Stimulated activated CD4-positive, alpha-beta T cell treated with anti-CD3 and anti-CD28 coated beads, Interleukin-2, amount 100 ng/mL, for 24 hours (primary cell): ENCODE measurements around the gene DNHD1.

ENCODE experiments used
- DNase-seq, 2 donors: peaks; one replicate each; pipeline ENCODE4 v3.0.0-alpha.2; 2020

The DNHD1 gene

DNA sequence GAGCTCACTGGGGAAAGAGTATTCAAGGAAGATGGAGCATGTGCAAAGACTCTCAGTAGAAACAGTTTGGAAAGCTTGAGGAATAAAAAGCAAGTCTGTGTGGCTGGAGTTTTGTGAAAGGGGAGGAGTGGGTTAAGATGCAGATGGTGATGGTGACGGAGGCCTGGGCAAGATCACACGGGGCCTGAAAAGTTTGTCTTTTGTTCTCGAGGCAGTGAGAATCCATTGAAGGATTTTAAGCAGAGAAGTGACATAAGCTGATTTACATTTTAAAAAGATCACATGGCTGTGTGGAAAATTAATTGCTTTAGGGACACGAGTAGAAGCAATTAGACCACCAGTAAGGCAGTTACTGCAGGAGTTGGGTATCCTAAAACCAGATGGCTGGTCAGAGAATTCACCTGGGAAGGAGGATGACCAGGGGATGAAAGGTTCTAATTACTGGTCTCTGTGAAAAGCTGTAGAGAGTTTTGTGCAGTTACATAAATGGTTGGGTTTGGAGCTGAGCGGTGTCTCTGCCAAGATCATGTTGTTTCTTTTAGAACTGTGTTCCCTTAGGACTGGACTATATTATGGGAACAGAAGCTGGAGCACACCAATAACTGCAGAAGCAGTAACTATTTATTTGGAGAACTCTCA lies 99.3 kb downstream of the DNHD1 start:
- DNase-seq: no peak

DNA sequence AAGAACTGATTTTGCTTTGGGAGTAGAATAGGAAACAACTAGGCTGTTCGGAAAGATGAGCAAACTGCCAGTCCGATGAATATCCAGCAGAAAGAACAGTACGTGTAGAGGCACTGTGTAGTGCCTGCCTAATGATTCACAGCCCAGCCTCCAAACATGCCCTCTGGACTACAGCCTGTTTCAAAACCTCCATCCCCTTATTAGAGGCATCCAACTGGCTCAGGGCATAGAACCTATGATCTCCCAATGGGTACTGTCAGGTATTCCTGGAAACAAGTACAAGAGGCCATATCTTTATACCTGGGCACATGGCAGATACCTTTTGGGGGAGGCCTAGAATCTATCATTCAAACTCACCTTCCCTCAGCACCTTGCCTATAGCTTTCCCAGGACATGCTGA lies 101.5 kb downstream of the DNHD1 start:
- no peak for DNase-seq

DNA sequence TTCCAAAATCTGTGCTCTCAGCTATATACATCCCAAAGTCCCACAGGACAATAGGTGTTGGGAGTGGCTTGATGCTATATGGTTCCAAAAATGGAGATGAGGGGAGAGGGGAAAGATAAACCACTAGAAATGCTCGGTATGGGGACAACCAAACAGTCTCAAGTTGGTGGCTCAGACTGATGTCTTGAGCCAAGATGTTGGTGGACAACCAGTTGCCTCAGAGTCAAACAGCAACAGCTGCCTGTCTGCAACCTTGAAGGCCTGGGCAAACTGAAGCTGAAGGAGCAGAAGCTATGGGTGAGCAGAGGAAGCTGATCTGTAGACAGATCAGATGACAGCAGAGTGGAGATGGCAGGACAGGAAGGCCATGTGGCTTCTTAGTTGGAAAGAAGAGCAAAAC lies 102.4 kb downstream of the DNHD1 start:
- no peak for DNase-seq

DNA sequence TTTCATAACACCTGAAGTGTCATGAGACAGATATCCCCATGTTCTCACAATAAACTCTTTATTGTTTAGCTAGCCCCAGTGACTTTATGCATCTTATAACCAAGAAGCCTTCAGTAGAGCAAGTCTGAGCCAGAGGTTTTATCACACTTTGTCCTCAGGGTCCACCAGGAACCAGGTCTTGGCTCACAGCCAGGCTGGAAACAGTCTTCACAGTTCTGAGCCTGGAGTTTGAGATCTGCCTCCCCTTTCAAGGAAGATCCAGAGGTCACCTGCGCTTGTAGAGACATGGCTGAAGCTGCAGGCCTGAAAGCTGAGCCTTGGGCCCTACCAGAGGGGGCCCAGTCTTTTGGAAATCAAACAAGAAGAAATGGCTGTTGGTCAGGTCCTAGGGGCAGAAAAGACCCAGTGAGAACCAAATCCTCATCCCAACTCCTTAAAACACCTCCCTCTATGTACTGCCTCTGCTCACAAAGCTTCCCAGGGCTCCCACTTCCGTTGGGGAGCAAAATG lies 102.9 kb downstream of the DNHD1 start:
- DNase-seq: no peak

DNA sequence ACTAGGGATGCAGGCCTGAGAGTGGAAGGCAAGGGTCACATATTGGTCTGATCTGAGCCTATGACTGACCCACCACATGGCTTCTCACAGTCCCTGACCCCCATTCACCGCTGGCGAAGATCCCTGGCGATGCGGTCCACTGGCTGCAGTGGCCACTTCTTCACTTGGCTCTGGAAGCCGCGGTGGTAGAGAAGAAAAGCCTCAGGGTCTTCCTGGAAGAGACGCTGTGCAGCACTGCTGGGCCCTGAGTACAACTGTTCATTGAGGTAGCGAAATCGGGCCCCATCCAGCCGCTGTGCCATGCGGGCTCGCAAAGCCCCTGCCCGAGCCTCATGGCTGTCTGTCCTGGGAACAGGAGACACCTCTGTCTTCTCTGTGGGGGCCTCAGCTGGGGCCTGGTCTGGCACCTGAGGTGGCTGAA lies 104.0 kb downstream of the DNHD1 start:
- DNase-seq: no peak

DNA sequence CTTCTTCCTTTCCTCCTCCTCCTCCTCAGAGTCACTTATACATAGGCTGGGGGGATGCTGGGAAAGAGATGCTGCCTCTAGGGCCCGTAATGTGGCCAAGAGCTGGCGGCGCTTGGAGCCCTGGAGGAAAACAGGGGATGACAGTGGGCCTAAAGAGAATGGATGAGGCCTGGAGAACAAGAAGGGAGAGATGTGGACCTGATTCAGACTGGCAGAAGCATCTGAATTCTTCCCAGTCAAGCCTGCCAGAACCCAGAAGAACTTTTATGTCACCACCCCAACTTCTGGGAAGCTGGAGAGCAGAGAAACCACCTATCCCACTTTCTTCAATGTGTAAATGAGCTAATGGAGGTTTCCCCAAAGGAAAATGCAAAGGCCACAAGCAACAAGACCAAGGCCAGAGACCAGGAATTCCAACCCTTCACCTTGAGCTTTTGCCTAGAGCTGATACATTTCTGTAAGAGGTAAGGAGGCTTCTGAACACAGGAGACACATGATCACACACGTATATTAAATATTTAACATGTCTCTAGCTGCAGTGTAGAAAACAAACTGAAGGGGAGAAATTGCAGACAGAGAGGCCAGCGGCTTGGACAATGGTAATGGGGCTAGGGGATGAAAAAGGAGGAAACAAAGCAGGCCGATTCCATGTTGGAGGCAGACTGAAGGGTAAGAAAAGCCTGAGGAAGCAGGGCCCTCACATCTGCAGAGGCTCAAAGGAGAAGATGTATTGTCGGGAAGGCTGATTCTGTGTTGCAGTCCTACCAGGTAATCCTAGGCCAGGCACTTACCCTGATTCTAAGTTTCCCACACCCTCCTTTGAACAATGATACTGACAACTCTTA lies 105.2 kb downstream of the DNHD1 start:
- DNase-seq: no peak

DNA sequence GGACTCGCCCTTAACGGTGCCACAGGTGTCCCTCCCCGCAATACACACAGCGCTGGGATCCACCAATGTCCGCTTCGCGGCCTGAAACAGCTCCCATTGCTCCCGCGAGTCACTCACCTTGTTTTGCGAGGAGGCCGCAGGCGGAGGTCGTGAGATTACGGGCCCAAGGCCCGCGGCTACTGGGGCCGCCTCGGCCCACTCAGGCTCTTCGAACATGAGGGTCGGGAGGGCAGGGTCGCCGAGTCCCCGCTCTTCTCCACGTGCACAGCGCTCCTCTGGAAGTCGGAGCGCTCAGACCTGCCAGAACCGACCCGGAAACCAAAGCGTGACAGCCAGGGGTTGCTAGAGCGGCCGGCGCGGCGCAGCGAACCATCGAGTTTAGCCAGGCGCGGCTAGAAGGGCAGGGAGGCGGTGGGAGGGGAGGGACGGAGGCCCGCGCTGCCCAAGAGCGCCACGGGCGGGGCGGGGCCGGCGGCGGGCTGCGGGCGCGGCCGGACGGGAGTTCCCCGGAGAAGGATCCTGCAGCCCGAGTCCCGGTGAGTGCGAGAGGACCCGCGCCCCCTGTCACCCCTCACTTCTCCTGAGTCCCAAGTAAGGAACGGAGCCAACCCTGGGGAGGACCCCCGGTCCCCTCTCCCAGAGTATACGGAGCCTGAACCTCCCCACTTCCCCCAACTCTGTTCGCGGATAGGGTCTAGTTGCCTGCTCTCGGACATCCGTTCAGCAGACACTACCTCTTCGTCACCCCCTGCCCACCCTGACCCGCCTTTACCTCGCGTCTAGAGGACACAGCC lies 106.4 kb downstream of the DNHD1 start, which contains the start of the genes ILK and RRP8:
Gene ILK, plus strand, starts transcription at position 488 of the 794 bp plus-strand sequence. CDS start 498 bp downstream, outside the sequence.
Gene RRP8, minus strand, starts transcription at position 330 of the 794 bp plus-strand sequence. Its CDS starts 114 bp downstream, at position 216.
- DNase-seq: peak; percentile 87 to 89

DNA sequence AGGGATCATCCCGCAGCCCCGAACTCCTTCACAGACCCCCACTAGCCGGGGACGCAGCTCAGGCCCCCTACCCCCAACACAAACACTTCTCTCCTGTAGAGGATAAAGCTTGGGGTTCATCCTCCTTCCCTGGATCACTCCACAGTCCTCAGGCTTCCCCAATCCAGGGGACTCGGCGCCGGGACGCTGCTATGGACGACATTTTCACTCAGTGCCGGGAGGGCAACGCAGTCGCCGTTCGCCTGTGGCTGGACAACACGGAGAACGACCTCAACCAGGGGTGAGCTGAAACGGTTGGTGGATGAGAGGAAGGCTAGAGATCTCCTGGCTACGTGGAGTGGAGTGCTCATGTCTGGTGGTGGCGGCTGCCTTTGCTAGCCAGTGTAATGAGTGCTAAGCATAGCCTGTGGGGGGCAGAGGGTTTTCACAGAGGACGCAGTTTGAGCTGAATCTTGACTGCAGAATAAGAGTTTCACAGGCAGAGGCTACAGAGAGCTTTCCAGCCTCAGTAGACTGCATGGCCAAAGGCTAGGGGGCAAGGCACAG lies 107.1 kb downstream of the DNHD1 start:
- peak; percentile 46 to 57 for DNase-seq

DNA sequence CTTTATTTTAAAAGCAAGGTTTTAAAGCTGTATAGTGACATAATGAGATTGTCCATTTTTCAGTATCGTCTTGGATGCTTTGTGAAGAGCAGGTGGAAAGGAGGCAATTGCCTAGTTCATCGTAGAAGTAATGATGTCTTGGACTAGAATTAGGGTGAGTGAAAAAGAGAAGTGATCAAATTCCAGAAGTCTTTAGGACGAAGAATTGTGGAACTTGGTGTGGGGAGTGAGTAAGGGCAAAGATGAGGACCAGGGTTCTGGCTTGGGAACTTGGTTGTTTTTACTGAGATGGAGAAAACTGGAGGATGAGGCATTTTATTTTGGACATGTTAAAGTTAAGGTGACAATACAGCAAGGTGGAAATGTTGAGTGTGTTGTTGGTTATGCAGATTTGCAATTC lies 107.7 kb downstream of the DNHD1 start:
- DNase-seq: no peak

DNA sequence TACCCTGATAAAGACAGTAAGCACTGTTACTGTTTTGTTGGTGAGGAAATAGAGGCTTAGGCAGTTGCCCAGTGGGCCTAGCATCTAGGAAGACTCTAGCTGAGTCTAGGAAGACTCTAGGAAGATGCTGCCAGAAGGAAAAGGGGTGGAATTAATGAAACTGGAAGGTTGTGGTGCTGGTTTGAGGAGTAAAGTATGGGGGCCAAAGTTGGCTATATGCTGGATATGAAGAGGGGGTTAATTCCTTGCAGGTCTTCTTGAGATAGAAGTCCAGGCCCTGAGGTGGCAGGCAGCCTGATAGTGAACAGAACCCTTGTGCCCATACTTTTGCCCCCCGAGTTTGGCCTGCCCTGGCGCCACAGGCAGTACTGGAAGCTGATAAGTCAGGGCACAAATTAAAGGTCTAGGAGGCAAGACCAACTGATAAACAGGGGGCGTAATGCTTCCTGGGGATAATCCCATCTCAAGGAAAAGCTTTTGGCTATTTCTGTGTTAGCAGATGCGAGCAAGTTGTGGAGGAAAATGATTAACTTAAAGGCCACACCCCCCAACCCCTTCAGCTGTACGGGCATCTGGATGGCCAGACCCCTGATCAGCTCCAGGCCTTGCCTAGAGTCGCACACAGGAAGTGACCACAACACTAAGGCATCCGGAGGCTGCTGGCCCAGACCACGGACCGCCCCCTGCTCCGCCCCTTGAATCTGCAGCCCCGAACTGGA lies 109.5 kb downstream of the DNHD1 start:
- DNase-seq: peak; percentile 52 to 69

DNA sequence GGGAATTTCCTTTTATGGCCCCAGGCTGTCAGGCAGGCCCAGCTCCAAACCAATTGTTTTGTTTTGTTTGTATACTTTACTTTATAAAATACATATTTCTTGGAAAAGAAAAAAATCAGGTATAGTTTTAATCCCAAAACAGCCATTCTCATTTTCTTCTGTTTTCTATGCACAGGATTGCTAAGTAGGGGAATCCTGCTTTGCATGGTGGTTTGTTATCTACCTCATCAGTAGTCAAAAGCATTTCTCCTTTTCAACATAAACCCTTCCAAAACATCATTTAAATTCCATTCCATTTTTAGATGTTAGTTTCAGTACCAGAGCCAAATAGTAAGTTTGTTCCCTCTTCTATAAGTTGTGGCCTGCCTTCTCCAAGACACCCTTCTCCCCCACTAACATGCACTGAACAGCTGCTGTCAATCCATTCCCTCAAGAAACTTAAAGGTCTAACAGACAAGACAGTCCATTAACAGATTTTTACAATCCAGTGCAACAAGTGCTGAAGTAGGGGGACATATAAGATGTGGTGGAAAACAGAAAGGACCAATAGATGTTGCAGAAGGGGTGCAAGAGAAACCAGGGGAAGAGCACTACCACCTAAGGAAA lies 110.2 kb downstream of the DNHD1 start:
- peak in 1 of 2 donors; percentile 14 for DNase-seq

DNA sequence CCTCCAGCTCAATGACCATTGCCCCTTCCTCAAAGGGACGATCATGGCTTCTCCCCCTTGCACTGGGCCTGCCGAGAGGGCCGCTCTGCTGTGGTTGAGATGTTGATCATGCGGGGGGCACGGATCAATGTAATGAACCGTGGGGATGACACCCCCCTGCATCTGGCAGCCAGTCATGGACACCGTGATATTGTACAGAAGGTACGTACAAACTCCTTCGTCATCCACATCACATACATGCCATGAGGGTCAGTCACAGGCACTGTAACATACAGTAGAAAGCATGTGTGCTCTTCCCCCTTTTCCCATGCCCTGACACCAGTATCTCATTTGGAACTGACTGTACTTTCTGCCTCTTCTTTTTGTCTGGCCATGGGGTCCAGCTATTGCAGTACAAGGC lies 110.9 kb downstream of the DNHD1 start:
- peak in 1 of 2 donors; percentile 15 for DNase-seq

DNA sequence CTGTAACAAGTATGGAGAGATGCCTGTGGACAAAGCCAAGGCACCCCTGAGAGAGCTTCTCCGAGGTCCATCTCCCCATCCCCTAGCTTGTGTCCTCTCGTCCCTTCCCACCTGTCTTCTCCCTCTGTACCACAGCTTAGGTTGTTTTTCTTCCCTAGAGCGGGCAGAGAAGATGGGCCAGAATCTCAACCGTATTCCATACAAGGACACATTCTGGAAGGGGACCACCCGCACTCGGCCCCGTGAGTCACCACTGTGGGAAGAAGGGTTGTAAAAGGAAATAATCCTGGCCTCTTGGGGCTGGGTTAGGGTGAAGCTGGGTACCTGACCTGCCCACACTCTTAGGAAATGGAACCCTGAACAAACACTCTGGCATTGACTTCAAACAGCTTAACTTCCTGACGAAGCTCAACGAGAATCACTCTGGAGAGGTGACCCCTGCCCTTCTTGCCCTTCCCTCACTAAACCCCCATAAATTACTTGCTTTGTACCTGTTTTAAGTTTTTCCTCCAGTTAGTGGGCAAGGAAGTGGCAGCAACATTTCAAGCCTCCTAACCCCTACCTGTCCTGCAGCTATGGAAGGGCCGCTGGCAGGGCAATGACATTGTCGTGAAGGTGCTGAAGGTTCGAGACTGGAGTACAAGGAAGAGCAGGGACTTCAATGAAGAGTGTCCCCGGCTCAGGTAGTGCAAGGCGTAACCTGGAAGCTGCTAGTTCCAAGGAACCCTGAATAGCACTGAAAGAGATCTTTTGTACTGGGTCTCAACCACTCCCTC lies 111.8 kb downstream of the DNHD1 start:
- peak in 1 of 2 donors; percentile 15 for DNase-seq

DNA sequence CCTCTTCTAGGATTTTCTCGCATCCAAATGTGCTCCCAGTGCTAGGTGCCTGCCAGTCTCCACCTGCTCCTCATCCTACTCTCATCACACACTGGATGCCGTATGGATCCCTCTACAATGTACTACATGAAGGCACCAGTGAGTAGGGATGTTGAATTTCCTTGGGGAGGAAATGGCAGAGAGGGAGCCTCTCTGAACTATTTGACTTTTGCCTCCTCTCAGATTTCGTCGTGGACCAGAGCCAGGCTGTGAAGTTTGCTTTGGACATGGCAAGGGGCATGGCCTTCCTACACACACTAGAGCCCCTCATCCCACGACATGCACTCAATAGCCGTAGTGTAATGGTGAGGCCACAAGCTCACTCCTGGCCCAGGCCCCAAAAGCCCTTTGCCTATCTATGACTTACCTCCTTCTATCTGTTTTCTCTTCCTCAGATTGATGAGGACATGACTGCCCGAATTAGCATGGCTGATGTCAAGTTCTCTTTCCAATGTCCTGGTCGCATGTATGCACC lies 112.5 kb downstream of the DNHD1 start:
- DNase-seq: peak in 1 of 2 donors; percentile 16

DNA sequence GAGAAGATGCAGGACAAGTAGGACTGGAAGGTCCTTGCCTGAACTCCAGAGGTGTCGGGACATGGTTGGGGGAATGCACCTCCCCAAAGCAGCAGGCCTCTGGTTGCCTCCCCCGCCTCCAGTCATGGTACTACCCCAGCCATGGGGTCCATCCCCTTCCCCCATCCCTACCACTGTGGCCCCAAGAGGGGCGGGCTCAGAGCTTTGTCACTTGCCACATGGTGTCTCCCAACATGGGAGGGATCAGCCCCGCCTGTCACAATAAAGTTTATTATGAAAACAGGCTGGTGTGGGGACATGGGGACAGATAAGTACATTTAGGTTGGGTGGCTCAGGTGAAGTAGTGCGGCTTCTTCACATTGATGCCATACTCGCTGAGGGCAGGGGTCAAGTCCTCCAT lies 113.5 kb downstream of the DNHD1 start:
- DNase-seq: peak in 1 of 2 donors; percentile 16

DNA sequence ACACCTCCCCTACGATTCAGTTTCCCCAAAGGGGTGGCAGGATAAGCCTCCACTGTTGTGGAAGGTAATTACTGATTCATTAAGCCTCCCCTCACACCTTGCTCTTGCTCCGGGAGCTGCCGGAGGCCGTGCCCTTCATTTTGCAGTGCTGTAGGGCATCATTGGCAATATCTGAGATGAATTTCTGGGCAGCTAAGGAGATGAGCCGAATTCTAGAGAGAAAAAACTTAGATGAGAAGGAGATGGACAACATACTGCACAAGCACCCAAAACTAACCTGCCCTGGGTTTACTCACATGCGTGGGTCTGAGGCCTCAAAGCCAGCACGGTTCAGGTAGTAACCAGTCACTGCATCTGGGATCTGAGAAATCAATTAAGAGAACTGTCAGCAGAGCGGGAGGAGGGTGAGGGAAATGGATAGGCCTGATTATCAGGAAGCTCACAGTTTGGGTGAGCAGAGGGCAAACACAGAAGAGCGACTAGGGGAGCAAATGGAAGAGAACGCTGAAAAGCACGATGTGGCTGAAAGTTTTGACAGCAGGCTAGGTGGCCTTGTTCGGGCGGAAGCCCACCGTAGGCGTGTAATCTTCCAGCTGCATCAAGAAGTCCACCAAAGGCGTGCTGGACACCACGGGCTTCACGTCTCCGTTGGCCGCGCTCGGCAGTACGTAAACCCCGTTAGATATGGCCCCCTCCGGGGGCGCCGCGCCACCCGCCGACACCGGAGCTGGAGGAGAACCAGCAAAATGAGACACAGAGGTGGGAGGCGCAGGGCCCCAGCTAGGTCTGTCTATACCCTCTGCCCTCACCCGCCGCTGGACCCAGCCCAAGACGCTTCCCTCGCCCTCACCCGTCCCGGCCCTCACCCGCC lies 114.2 kb downstream of the DNHD1 start:
- DNase-seq: peak; percentile 37 to 38

DNA sequence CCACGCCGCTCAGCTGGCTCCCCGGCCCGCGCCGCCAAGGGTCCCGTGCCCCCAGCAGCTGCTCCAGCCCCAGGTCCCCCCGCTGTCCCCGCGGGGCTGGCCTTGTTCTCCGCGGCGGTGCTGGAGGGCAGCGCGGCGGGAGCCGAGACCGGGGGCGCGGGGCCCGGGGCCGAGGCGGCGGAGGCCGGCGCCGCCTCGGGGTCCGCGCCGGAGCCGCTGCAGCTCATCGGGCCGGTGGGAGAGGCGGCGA lies 114.8 kb downstream of the DNHD1 start:
- DNase-seq: no peak

DNA sequence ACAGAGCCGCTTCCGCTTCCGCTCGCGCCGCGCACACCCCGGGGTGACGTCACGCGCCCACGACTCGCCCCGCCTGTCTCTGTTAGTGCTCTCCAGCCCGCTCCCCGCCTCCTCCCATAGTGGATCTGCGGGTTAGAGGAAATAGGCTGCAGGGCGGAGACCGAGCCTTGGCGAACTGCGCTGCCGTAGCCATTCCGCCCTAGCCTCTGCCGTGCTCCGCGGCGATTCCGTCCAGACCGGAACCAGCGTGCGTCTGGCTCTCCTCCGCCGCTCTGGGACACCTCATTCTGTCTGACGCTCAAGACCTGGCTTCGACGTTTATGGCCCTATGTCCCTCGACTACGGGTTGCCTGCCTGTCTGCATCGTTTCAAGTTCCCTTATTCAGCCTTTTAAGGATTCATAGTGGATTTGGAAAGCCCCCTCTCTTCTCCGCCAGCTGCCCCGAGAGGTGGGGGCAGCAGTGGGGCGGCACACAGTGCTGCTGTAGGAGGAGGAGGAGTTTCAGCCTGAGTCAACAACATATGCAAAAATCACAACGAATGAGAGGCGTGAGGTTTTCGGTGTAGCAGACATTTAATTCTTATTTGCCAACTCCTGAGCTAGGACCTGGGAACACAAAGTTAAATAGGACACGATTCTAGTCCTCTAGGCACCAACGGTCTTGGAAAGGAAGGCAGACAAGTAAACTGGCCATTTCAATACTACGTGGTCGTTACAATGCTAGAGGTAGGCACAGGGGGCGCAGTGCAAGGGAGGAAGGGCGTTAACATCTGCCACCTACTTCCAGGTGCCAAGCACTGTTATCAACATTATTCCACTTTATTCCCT lies 115.3 kb downstream of the DNHD1 start, which contains the start of gene TAF10:
Gene TAF10, minus strand, starts transcription at position 4 of the 829 bp plus-strand sequence. CDS start 27 bp downstream, outside the sequence.
- peak; percentile 95 to 97 for DNase-seq

DNA sequence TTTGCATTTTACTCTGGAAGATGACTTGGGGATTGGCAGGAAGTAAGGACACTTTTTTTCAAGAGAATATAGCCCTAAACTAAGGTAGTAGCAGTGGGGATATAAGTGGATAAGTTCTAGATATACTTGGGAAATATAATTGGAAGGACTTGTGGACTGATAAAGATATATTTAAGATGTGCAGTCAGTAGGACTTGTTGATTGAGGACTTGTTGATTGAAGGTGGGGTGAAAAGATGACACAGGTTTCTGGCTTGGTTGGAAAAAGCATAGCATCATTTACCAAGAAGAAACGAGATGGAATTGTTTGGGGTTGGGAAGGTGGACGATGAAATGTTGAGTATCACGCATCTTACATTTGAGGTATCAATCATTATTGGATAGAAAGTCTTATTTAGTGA lies 116.4 kb downstream of the DNHD1 start:
- no peak for DNase-seq
